D341Med (cell line): ENCODE measurements around the gene SLC37A1.

Experiments used
- DNase-seq: peaks from one replicate; pipeline ENCODE4 v3.0.0; 2012; ENCODE audit warnings: low spot score

Gene SLC37A1

DNA sequence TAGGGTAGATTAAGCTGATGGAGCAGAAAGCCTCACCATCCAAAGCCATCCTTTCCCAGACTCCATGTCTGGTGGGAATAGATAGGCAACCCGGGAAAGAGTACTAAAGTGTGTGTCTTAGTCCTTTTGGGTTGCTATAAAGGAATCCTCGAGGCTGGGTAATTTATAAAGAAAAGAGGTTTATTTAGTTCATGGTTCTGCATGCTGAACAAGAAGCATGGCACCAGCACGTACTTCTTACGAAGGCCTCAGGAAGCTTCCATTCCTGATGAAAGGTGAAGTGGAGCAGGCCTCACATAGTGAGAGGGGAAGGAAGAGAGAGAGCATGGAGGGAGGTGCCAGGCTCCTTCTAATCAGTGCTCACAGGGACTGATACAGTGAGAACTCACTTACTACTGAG, 6.2 kb upstream of the SLC37A1 start:
- DNase-seq: no peak

DNA sequence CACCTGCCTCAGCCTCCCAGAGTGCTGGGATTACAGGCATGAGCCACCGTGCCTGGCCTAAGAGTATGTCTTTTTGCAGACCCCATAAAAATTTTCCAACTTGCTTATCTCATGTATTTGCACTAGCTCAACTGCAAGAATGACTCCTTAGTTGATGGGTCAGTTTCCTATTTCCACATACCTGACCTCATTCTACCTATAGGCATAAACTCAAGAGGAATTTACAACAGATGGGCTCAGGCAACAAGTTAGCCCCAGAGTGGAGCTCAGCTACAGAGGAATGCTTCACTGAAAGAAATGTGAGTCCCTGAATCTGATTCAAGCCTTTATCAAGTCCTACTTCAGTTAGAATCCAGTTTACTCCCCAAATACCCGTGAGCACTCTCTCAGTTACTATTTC, 5.3 kb upstream of the SLC37A1 start:
- DNase-seq: no peak

DNA sequence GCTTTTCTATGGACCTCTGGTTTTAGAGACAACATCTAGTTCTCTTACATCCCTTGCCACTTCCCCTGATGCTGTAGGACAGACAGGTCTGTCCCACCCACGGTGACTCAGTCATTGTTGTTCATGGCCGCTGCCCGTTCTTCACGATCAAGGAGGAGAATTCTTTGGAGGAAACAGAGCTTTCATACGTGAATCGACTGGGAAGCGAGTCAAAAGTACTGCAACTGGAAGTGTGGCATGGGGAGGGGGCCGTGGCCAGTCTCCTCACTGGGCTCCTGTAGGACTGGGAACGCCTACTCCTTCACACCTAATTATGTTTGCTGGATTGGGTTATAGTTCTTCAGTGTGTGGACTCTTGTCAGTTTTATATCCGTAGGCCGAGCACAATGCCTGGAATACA, 4.4 kb upstream of the SLC37A1 start:
- no peak for DNase-seq

DNA sequence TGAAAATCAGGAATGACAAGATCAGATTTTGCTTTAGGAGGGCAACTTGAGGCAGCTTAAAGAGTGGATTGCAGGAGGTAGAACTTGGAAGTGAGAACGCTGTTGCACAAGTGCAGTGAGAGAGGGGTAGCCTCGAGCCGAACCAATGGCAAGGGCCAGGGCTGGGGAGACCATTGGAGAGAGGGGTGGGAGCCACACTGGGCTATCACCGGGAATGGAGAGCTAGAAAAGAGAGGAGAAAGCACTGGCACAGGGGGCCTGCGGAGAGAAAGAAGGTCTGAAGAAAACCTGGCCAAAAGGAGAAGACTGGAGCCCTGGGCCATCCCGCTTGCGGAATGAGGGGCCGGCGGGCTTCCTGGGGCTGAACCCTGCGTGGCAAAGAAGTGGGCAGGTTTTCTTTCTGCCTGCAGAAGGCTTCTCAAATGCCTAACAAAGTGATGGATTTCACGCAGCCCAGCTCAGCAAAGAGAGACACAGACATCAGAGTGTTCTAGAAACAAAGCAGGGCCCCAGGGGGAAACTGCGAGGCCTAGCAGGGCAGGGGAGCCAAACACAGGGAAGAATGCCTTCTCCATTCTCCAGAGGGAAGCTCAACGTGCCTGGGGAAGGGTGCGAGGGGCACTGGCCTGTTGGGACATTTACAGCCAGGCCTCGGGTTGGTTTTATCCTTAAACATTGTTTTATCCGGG, 1.2 kb upstream of the SLC37A1 start:
- no peak for DNase-seq

DNA sequence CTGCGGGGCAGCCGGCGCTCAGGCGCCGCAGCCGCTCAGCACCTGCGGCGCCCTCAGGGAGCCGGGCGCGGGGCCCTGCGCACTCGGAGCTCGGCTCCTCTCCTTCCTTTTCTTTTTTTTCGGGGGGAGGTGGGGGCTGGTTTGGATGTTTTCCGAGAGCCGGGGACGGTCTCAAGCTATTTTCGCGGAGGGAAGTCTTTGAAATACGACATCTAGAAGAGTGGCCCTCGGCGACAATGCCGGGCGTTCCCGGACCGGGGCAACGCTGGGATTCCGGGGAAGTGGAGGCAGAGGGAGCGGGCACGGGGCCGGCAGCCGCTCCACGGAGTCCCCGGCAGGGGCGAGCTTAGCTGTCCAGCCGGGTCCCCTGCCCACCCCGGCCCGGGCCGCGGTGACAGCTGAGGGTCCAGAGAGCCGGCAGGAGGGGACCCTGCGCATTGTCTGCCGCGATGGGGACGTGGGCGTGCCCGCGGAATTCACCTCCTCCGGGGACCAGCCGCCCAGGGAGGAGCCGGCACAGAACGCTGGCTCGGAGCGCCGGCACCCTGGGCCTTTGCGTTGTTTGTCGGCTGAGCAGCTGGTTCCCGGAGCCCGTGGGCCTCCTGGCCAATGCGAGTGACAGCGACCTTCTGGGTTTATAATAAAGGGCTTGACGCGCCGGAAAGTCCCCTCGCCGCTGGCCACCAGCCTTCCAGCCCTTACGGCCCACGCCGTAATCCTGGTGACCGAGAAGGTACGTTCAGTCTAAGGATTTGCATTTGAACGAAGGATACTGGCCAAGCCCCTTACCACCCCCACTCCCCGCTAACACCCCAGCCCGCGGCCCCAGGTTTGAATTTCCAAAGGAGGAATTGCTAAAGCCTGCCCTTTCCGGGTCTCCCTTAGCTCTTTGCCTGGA, 582 bp downstream of the SLC37A1 start:
- DNase-seq: peak; percentile 82

DNA sequence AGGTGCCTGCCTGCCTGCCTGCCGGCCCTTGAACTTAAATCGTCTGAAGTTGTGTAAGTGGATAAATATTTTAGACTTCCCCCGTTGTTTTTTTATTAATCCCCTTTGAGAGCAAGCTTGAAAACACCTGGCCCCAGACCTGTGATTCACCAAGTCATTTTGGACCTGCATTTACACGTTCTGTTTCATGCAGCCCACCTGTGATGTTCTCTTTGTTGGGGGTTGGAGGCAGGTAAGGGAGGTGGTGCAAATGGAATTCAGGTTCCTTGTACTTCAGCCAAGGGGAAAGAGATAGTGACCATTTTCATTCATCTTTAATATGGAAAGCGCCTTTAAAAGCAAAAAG, 1.2 kb downstream of the SLC37A1 start:
- DNase-seq: no peak

DNA sequence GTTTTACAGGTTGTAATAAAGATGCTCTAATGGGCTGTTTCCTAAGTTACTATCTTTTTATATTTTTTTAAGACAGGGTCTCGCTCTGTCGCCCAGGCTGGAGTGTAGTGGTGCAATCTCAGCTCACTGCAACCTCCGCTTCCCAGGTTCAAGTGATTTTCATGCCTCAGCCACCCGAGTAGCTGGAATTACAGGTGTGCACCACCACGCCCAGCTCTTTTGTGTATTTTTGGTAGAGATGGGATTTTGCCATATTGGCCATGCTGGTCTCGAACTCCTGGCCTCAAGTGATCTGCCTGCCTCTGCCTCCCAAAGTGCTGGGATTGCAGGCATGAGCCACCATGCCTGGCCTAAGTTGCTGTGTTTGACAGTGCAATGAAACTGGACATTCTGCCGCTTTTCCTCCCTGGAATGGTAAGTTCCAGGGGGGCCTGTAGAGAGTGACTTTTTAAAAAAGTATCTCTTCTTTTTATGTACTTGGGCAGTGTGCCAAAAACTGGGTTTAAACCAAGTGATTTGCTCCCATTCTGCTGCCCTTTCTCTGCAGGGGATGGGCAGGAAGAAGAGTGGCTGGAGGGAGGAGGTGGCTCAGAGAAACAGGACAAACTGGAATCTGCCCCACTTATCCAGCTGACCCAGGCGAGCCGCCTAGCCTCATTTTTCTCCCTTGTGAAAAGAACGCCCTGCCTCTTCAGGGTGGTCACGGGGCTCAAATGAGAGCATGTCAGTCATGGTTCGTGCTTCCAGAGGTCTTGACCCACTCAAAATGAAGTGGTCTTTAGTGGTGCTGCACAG, 2.3 kb downstream of the SLC37A1 start:
- no peak for DNase-seq

DNA sequence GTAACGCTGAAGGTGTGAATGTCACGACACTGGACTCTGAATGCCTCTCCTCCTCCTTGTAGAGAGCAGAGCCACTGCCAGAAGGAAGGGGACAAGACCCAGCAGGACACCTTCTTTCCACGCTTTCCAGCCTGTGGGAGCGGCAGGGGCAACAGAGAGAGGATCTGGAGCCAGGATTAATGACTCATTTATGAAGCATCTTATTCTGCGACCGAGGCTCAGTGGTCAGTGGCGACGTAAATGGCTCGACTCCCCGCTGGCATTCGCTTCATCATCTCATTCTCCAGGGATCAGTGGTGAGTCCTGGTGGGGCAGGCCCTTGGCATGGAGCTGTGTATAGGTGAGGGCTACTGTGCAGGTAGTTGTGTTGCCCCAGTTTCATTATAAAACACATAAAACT, 4.6 kb downstream of the SLC37A1 start:
- DNase-seq: no peak

DNA sequence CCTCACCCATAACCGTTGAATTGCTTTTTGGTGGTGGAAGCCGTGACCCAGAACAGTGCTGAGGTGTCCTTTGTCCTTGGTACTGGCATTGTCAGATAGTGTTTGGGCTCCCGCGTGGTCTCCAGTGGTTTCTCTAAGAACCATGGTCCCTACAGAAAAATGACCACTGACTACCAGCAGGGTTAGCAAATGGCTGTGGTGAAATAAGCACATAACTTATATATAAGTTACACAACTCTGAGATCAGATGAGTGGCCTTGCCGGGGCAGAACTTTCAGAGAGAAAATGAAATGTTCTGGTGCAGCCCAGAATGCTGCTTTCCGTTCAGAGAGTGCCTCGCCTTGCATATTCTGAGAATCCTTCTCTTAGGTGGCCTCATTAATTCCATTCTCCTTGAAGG, 5.0 kb downstream of the SLC37A1 start:
- no peak for DNase-seq

DNA sequence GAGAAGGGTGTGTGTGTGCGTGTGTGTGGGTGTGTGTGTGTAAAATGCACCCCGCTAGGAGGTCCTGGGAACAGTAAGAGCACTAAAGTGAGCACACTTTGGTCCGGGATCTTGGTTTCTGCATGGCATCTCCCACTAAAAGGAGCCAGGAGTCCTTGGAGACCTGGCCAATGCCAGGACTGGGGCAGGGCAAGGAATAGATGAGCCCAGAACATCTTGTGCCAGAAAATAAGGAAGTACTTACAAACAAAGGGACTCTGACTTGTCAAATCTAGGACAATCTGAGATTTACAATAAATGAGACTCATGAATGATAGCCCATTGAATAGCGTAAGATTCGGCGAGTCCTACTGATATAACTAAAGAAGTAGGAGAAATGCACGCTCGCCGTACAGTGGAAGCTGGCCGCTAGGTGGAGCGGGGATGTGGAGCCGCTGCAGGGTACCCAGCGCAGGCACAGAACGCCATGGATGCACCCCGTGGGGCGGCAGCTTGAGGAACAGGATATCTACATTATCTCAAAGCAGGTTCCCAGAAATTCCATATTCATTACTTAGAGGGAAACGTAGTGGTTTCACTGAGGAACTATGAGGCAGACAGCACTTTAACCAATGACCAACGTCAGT, 7.1 kb downstream of the SLC37A1 start:
- DNase-seq: peak; percentile 70

DNA sequence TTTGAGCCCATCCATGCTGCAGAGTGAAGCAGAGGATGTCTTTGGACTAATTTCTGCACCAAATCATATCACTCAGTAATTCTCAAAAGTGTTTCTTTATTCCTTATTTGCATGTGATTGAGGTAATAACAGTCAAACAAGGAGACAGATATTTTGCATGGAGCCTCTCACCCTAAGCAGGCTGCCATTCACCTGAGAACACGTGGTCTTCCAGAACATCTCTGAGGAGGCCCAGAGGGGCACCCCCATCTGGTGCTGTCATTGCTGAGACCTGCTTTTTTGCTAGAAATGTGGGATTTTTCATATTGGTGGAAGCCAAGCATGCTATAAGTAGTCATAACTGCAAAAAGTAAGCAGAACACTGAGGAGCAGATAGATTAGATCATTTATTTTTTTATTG, 7.7 kb downstream of the SLC37A1 start:
- DNase-seq: no peak

DNA sequence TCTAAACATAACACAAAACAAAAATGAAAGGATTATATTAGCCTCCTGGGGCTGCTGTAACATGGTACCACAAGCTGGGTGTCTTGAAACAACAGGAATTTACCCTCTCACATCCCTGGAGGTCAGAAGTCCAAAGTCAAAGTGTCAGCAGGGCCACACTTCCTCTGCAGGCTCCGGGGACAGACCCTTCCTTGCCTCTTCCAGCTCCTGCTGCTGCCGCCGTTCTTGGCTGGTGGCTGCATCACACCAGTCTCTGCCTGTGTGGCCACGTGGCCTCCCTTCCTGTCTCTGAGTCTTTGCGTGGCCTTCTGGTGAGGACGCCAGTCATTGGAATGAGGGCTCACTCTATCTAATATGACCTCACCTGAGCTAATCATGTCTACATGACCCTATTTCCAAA, 8.2 kb downstream of the SLC37A1 start:
- no peak for DNase-seq

DNA sequence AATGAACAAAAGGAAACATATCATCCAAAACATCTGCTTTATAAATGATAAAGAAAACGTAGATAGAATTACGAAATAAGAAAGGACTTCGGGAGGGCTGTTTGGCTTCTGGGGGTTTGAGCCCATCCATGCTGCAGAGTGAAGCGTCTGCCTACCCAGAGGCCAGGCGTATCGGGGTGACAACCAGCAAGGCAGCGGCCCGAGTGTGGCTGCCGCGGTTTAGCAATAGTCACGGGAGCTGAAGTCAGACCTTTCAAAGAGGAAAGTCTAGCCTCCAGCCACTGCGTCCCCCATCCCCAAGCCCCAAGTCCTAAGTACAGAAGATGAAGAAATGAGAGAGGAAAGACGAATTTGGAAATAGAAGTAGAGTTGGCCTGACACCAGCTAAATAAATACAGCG, 8.6 kb downstream of the SLC37A1 start:
- DNase-seq: no peak

DNA sequence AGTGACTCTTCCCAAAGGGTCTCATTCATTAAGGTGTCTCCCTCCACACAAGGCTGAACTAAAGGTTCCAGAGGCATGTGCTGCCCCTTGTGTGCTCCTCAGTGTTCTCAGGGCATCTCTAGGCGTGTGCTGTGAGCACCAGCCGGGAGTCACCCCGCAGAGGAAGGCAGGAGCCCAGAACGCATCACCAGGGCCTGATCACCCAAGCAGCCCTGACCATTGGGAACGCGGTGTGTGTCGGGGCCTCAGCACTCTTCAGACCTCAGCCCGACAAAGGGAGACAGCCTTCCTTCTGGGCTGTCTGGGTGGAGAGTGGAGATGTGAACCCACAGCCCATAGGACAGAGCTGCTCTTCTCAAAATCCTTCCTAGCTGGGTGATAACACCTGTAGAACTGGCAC, 9.1 kb downstream of the SLC37A1 start:
- DNase-seq: no peak

DNA sequence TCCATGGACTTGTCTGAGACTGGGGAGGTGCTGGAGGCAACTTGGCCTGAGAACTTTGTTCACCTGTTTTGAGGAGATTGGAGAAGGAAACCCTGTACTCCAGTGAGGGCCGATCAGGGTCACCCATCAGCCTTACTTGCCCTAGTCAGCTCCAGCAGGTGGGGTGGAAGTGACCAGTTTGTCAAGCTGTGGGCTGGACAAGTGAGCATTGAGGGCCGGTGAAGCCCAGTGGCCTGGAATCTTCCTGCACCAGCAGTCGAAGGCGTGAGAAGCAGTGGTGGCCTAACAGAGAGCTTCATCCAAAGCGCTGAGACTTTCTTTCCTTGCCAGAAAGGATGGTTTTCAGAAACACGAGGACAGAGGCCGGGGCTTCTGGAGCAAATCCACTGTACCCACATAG, 9.6 kb downstream of the SLC37A1 start:
- DNase-seq: no peak

DNA sequence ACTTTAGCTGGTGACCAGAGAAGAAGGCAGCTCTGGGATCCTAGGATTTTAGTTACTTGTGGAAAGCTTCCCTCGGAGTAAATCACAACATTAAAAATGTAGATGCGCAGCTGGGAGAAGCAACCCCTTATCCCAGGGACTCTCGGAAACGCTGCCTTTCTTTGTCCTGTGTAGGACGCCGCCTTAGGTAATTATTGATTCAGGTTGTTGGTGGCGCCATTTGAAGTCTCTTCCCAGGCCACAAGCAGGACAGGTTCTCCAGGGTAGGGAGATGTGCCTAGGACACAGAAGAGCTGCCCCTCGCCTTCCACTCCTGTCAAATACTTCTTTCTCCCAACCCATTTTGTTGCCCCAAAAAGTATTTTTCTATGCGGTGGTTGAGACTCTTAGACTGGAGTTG, 10.3 kb downstream of the SLC37A1 start:
- no peak for DNase-seq

DNA sequence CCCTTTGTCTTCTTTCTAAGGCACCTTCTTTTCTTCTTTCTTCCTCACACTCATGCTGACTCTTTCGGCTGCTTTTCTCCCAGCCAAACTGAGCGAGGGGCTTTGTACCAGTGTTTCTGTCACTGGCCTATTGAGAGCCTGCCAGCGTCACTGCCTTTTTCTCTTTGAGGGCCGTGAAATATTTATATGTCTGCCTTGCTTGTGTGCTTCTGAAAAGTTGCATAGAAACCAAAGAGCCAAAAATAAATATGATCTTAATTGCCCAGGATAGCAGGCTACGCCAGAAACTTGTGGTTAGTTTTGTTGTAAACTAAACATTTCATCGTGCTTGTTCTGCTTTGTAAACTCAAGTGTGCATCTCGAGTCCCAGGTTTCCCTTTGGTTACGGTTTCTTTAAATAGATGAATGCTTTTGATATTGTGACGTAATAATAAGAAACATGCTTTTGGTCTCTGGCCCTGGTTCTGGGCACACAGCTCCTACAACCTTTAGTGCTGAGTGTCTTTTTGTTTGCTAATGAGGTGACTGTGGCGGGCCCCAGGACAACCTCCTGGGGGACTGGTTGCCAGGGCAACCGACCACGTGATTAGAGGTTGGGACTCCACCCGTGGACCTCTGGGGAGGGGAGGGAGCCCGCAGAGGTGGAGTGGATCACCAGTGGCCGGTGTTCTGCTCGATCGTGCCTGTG, 10.8 kb downstream of the SLC37A1 start:
- no peak for DNase-seq

DNA sequence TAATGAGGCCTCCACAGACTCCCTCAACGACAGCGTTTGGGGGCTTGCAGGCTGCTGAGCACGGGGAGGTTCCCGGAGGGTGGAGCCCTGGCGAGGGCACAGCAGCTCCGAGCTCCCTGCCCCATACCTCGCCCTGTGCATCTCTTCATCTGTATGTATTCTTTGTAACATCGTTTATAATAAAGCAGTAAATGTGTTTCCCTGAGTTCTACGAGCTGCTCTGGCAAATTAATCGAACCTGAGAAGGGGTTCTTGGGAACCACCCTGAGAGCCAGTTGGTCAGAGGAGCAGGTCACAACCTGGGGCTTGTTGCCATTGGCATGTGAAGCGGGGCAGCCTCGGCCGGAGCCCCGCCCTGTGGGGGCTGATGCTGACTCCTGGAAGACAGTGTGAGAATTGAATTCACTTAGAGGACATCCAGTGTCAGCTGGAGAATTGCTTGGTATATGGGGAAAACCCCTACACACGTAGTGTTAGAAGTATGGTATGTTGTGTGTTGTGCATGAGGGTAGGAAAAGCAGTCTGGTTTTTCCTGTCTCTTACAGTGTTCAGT, 11.5 kb downstream of the SLC37A1 start:
- DNase-seq: no peak

DNA sequence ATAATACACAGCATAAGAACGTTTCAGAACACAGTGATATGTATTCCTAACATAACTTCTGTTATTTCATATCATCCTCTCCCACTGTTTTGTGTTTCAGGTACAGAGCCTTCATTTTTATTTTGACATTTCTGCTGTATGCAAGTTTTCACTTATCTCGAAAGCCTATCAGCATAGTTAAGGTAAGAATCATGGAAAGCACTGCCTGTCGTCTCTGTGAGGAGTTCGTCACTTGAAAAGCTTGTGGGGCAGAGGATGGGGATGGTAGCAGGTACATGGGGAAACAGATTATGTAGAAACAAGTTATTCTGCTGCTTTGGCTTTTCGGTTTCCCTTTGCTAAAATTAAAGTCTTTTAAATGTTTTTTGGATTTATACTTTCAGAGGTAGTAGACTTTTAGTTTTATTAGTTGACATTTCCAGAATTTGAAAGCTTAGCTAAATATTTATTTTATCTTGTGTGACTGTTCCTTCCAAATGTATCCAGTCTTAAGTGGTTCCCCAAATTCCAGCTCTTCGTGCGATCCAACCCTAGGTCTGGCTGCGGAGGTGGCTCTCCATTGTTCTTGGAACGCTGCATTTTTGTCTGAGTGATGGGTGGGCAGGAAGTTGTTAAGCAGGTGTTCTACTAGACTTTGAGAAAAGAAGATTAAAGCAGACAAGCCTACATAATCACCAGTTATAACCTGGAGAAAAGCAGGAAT, 12.2 kb downstream of the SLC37A1 start:
- no peak for DNase-seq

DNA sequence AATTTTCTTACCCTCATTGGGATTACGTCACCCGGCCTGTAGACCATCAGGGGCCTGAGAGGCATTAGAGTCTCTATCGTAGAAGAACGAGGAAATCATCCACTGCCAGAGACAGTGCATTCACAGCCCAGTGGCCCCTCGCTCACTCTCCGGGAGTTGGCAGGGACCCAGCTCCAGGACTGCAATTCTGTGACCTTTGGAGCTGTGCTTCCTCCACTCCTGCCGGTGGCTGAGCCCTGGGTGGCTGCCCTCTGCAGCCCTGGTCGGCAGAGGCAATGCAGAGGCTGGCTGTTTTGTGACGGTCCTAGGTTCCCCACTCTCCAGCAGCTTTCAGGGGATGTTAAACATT, 12.7 kb downstream of the SLC37A1 start:
- no peak for DNase-seq

DNA sequence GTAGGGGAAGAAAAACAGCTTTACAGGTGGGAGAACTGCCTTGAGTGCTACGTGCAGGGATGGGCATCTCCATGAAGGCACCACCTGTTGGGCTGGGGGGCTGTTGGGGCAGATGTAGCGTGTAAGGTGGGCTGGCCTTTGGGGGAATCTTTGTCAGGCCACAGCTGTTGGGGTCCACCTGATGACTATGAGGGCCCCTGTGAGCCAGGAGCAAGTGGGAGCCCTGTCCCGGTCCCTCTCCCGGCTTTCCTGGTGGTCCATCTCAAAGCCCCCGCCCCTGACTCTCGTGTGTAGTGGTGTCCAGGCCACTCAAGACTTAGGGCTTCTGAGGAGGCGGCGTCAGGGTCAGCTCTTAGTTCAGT, 13.5 kb downstream of the SLC37A1 start:
- DNase-seq: no peak
